ENCODE measurements around the gene CLCN1. TPM values are rescaled to one million over a fixed set of nuclear protein-coding genes. Genes with fewer than 3 reads are reported as not detected.

The CLCN1 gene
- total RNA-seq, 1 experiment from 2014 or later = 0.13 TPM

DNA sequence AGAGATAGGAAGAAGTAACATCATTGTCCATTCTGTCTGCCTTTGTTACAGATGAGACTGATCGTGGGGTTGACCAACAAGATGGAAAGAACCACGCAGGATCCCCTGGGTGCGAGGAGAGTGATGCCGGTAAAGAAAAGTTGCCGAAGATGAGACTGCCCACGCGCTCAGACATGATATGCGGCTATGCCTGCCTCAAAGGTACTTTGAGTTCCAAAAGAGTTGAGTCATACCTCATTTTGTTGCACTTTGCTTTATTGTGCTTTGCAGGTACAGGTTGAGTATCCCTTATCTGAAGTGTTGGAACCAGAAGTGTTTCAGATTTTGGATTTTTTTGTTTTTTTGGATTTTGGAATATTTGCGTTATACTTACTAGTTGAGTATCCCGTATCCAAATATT lies 12.2 kb upstream of the CLCN1 start:
- no peak overlapping the region for H3K9ac ChIP-seq (ENCODE audit: extremely low read depth, insufficient read length, low read length)
- no peak for DNase-seq
- no peak overlapping the region for H3K27ac Mint-ChIP-seq
- H3K56ac ChIP-seq (ENCODE audit: insufficient read length, low read depth, low read length) = no peak overlapping the region
- peaks cover 68 to 95% (median 94%) of the 10 kb centered on the region in 3 experiments for H3K36me3 Mint-ChIP-seq (ENCODE audit: insufficient read depth in 1 of 3, low read depth in 3 of 3)
- H3K9me3 Mint-ChIP-seq = no peaks in the 10 kb centered on the region
- no peaks in the 10 kb centered on the region for H3K9me3 ChIP-seq (ENCODE audit: control insufficient read depth, low read depth, low read length)
- WGBS (ENCODE audit: extremely low coverage, insufficient read length, low lambda C conversion rate) = no CpG with 5 or more reads among the region's 10 CpGs
- H2AK5ac ChIP-seq (ENCODE audit: insufficient read length, low read length) = no peak overlapping the region
- no peaks in the 10 kb centered on the region for H3K27me3 ChIP-seq (ENCODE audit: insufficient read depth, low read length)
- H2BK15ac ChIP-seq (ENCODE audit: low read depth, low read length) = no peak overlapping the region
- no peaks in the 10 kb centered on the region for H3K4me1 Mint-ChIP-seq
- H2BK20ac ChIP-seq (ENCODE audit: low read depth, low read length, poor library complexity, severe bottlenecking) = no peak overlapping the region
- no peak overlapping the region for H3K18ac ChIP-seq (ENCODE audit: insufficient read length, low read depth, low read length)
- H3K23me2 ChIP-seq (ENCODE audit: insufficient read length, low read depth, low read length, poor library complexity, severe bottlenecking) = no peaks in the 10 kb centered on the region
- H3K79me2 ChIP-seq (ENCODE audit: insufficient read depth, low read length) = no peaks in the 10 kb centered on the region
- no peak overlapping the region for H2BK120ac ChIP-seq (ENCODE audit: low read depth, low read length, poor library complexity, severe bottlenecking)
- no peak overlapping the region for H3K4me3 Mint-ChIP-seq
- H3K4ac ChIP-seq (ENCODE audit: low read depth, low read length) = no peak overlapping the region
- H3K4me2 ChIP-seq (ENCODE audit: insufficient read depth, insufficient read length, low read length) = no peak overlapping the region
- no peak overlapping the region for H2AFZ ChIP-seq (ENCODE audit: low read length)
- H4K5ac ChIP-seq (ENCODE audit: insufficient read length, low read depth, low read length) = no peak overlapping the region
- H3T11ph ChIP-seq (ENCODE audit: low read length) = no peak overlapping the region
- no peak overlapping the region for H2BK12ac ChIP-seq (ENCODE audit: insufficient read length, low read depth, low read length)
- H3K4me1 ChIP-seq (ENCODE audit: insufficient read depth, low read length) = no peaks in the 10 kb centered on the region
- no peak overlapping the region for H3K27ac ChIP-seq (ENCODE audit: insufficient read length, low read depth, low read length)
- TF ChIP-seq, protein P1, sequence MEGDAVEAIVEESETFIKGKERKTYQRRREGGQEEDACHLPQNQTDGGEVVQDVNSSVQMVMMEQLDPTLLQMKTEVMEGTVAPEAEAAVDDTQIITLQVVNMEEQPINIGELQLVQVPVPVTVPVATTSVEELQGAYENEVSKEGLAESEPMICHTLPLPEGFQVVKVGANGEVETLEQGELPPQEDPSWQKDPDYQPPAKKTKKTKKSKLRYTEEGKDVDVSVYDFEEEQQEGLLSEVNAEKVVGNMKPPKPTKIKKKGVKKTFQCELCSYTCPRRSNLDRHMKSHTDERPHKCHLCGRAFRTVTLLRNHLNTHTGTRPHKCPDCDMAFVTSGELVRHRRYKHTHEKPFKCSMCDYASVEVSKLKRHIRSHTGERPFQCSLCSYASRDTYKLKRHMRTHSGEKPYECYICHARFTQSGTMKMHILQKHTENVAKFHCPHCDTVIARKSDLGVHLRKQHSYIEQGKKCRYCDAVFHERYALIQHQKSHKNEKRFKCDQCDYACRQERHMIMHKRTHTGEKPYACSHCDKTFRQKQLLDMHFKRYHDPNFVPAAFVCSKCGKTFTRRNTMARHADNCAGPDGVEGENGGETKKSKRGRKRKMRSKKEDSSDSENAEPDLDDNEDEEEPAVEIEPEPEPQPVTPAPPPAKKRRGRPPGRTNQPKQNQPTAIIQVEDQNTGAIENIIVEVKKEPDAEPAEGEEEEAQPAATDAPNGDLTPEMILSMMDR (conservative IDR thresholded peaks at IDR 0.05) = no peak
- H3K14ac ChIP-seq (ENCODE audit: insufficient read depth, low read length) = no peak overlapping the region
- no peak overlapping the region for H2BK5ac ChIP-seq (ENCODE audit: insufficient read length, low read length)
- no peak overlapping the region for H4K91ac ChIP-seq (ENCODE audit: insufficient read length, low read depth, low read length)
- H4K20me1 ChIP-seq (ENCODE audit: control insufficient read depth, insufficient read depth, insufficient read length) = no peaks in the 10 kb centered on the region
- no peak overlapping the region for H3K23ac ChIP-seq (ENCODE audit: insufficient read length, low read depth, low read length)
- H3K79me1 ChIP-seq (ENCODE audit: insufficient read depth, low read depth, low read length, poor library complexity, severe bottlenecking) = no peaks in the 10 kb centered on the region
- no peak overlapping the region for H4K8ac ChIP-seq (replicated peaks; ENCODE audit: insufficient read length, low read depth, low read length)
- no peaks in the 10 kb centered on the region; the same call in 1 of the 2 replicates for H3K27me3 Mint-ChIP-seq (ENCODE audit: low read depth)
